Measurements from ENCODE around the gene ZNF846.

DNA sequence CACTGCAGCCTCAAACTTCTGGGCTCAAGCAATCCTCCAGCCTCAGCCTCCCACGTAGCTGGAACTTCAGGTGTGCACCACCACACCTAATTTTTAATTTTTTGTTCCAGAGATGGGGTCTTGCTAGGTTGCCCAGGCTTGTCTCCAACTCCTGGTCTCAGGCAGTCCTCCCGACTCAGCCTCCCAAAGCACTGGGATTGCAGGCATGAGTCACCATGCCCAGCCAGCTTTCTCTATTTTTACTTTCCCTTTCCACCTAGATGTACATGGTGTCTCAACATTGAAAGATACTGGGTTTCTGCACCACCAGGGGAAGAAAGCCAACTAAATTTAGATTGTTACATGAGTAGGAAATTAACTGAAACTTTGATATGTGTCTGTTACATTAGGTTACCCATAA lies 13.8 kb upstream of the ZNF846 start:
- TF ChIP-seq, protein P1, sequence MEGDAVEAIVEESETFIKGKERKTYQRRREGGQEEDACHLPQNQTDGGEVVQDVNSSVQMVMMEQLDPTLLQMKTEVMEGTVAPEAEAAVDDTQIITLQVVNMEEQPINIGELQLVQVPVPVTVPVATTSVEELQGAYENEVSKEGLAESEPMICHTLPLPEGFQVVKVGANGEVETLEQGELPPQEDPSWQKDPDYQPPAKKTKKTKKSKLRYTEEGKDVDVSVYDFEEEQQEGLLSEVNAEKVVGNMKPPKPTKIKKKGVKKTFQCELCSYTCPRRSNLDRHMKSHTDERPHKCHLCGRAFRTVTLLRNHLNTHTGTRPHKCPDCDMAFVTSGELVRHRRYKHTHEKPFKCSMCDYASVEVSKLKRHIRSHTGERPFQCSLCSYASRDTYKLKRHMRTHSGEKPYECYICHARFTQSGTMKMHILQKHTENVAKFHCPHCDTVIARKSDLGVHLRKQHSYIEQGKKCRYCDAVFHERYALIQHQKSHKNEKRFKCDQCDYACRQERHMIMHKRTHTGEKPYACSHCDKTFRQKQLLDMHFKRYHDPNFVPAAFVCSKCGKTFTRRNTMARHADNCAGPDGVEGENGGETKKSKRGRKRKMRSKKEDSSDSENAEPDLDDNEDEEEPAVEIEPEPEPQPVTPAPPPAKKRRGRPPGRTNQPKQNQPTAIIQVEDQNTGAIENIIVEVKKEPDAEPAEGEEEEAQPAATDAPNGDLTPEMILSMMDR (IDR thresholded peaks at IDR 0.05): no peak
- TF ChIP-seq POLR2A (IDR thresholded peaks at IDR 0.05): no peak

Data from testis (tissue), 2 donors.